Keratinocyte (primary cell): ENCODE results near the gene CMBL. TPM values are rescaled to one million over a fixed set of nuclear protein-coding genes. Genes with fewer than 3 reads are reported as not detected.

Source experiments
- DNase-seq: peaks from one replicate; pipeline ENCODE4 v3.0.0-alpha.2; 2011; ENCODE audit warnings: low read depth, missing footprints, low spot score
- FAIRE-seq: peaks from 2 replicates; lab custom pipeline; 2011; peaks lifted over from hg19 to GRCh38; lab: Jason Lieb, UNC
- H2AFZ ChIP-seq: 2 replicates; pipeline ENCODE4 v1.6.0; 2012; ENCODE audit warnings: low read length, control low read depth, inconsistent platforms; ENCODE audit not compliant: control insufficient read depth
- H3K27ac ChIP-seq: 2 replicates; pipeline ENCODE4 v1.5.1; 2011; ENCODE audit warnings: low read length; ENCODE audit not compliant: control insufficient read depth, insufficient read depth
- H3K27me3 ChIP-seq: 3 replicates; pipeline ENCODE4 v1.6.0; 2011; ENCODE audit warnings: low read length; ENCODE audit not compliant: control insufficient read depth, insufficient read depth; ENCODE audit errors: extremely low read depth
- H3K36me3 ChIP-seq, 2 experiments: 2 replicates in 1 of 2; 3 replicates in 1 of 2; pipeline ENCODE4 v1.5.1; 2011; ENCODE audit warnings: low read length in 2 of 2, mild to moderate bottlenecking in 1 of 2; ENCODE audit not compliant: control insufficient read depth in 2 of 2, insufficient read depth in 2 of 2; ENCODE audit errors: extremely low read depth in 1 of 2
- H3K4me1 ChIP-seq: 3 replicates; pipeline ENCODE4 v1.5.1; 2011; ENCODE audit warnings: low read length; ENCODE audit not compliant: control insufficient read depth, insufficient read depth; ENCODE audit errors: extremely low read depth
- H3K4me2 ChIP-seq: 3 replicates; pipeline ENCODE4 v1.6.0; 2011; ENCODE audit warnings: low read depth, low read length; ENCODE audit not compliant: control insufficient read depth, insufficient read depth; ENCODE audit errors: extremely low read depth
- H3K4me3 ChIP-seq, 3 experiments: fragments of 200-600 bp in 1 of 3; sonication (generic) in 1 of 3; 2 replicates in 2 of 3; 3 replicates in 1 of 3; pipeline ENCODE4 v1.5.1; 2011 to 2016; ENCODE audit warnings: low read length in 3 of 3, mild to moderate bottlenecking in 3 of 3, control low read depth in 2 of 3, inconsistent platforms in 1 of 3, low read depth in 1 of 3, mixed read lengths in 1 of 3, mixed run types in 1 of 3, moderate library complexity in 1 of 3; ENCODE audit not compliant: control insufficient read depth in 2 of 3, insufficient read depth in 2 of 3; ENCODE audit errors: extremely low read depth in 1 of 3
- H3K79me2 ChIP-seq: 2 replicates; pipeline ENCODE4 v1.6.0; 2012; ENCODE audit warnings: low read length; ENCODE audit not compliant: control insufficient read depth, insufficient read depth
- H3K9ac ChIP-seq: 3 replicates; pipeline ENCODE4 v1.6.0; 2011; ENCODE audit warnings: low read length; ENCODE audit not compliant: control insufficient read depth, insufficient read depth; ENCODE audit errors: extremely low read depth
- H3K9me1 ChIP-seq: 3 replicates; pipeline ENCODE4 v1.6.0; 2011; ENCODE audit warnings: low read length; ENCODE audit not compliant: control insufficient read depth, insufficient read depth; ENCODE audit errors: extremely low read depth
- H3K9me3 ChIP-seq: 2 replicates; pipeline ENCODE4 v1.5.1; 2012; ENCODE audit warnings: low read depth, low read length; ENCODE audit not compliant: control insufficient read depth
- H4K20me1 ChIP-seq: 3 replicates; pipeline ENCODE4 v1.6.0; 2011; ENCODE audit warnings: low read length; ENCODE audit not compliant: control insufficient read depth, insufficient read depth; ENCODE audit errors: extremely low read depth
- EZH2 ChIP-seq: IDR thresholded peaks from one replicate; pipeline ENCODE4 v1.6.1; 2012; ENCODE audit warnings: inconsistent platforms, mild to moderate bottlenecking, low read length, moderate library complexity
- dilution Hi-C: fragments of 300-500 bp; cut with MboI; formaldehyde crosslinking; loops from one replicate; pipeline ENCODE4 v1.7.0; 2020; ENCODE audit warnings: low sequenced_read_pairs; ENCODE audit not compliant: extremely low pct_ligation_motif_present
- polyA plus RNA-seq, 5 experiments: library from polyadenylated mRNA; depleted of rRNA in 3 of 5; stranded (reverse) in 3 of 5; stranded (forward) in 1 of 5; unstranded in 1 of 5; fragments of >200 nt; gene quantifications; 1 replicate in 1 of 5; 2 replicates in 3 of 5; 3 replicates in 1 of 5; pipeline versions ENCODE4 v1.2.1 to v1.2.3, GENCODE V29; 2011 to 2012; ENCODE audit warnings: missing spikeins in 2 of 5, low read depth in 1 of 5, low replicate concordance in 1 of 5
- TF ChIP-seq, protein P1 (sequence below), 3 experiments: IDR thresholded peaks in 1 of 3; conservative IDR thresholded peaks in 1 of 3; optimal IDR thresholded peaks in 1 of 3; 2 replicates in 2 of 3; 3 replicates in 1 of 3; pipeline versions ENCODE3 to v1.5.1; 2011; ENCODE audit warnings: low read length in 3 of 3, mild to moderate bottlenecking in 3 of 3, moderate library complexity in 2 of 3, control low read depth in 1 of 3, inconsistent platforms in 1 of 3; ENCODE audit not compliant: insufficient read depth in 2 of 3; ENCODE audit errors: extremely low read depth in 1 of 3

The CMBL gene
- polyA plus RNA-seq, 1 donor (not counting 4 experiments of a cell fraction or from before 2014, with no cell fraction given), result 9.1 TPM

DNA sequence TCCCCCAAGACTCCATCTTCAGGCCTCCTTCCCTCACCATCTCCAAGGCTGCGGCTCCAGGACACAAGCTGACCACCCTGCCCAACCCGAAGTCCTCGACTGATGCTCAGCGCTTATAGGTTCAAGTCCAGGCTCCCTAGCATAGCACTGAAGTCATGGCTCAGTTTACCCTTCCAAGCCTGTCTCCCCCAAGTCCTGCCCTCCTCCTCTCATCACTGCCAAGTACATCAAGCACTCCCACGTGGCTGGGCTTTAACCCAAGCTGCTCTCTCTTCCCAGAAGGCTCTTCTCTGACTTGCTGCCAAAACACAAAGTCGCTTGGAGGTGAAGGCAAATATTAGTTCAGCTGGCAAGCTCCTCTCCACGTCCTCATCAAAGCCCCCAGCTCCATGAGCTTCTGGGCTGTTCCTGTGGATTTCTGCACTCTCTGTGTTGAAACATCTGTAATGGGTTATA is 23.7 kb upstream of the CMBL start:
- Histone ChIP-seq H3K9ac (no peak overlapping the region), H3K27me3 (peaks cover 13% of the 10 kb centered on the region), H3K36me3 (no peaks in the 10 kb centered on the region), H4K20me1 (no peaks in the 10 kb centered on the region), H3K9me1 (no peaks in the 10 kb centered on the region), H3K27ac (no peak overlapping the region), H3K79me2 (no peaks in the 10 kb centered on the region), H3K4me1 (peaks cover 7% of the 10 kb centered on the region), H3K4me2 (no peak overlapping the region), H3K4me3 (no peak overlapping the region), H3K9me3 (no peaks in the 10 kb centered on the region), H2AFZ (no peak overlapping the region)
- TF ChIP-seq EZH2, result no peak
- TF ChIP-seq, protein P1, sequence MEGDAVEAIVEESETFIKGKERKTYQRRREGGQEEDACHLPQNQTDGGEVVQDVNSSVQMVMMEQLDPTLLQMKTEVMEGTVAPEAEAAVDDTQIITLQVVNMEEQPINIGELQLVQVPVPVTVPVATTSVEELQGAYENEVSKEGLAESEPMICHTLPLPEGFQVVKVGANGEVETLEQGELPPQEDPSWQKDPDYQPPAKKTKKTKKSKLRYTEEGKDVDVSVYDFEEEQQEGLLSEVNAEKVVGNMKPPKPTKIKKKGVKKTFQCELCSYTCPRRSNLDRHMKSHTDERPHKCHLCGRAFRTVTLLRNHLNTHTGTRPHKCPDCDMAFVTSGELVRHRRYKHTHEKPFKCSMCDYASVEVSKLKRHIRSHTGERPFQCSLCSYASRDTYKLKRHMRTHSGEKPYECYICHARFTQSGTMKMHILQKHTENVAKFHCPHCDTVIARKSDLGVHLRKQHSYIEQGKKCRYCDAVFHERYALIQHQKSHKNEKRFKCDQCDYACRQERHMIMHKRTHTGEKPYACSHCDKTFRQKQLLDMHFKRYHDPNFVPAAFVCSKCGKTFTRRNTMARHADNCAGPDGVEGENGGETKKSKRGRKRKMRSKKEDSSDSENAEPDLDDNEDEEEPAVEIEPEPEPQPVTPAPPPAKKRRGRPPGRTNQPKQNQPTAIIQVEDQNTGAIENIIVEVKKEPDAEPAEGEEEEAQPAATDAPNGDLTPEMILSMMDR (optimal IDR thresholded peaks at IDR 0.05 in 1 of 3, IDR thresholded peaks at IDR 0.05 in 1 of 3, conservative IDR thresholded peaks at IDR 0.05 in 1 of 3; ENCODE audit: extremely low read depth in 1 of 3, insufficient read depth in 2 of 3, low read length in 3 of 3), result no peak
- dilution Hi-C loops, result no loop called here
- DNase-seq, result no peak
- no peak for FAIRE-seq

DNA sequence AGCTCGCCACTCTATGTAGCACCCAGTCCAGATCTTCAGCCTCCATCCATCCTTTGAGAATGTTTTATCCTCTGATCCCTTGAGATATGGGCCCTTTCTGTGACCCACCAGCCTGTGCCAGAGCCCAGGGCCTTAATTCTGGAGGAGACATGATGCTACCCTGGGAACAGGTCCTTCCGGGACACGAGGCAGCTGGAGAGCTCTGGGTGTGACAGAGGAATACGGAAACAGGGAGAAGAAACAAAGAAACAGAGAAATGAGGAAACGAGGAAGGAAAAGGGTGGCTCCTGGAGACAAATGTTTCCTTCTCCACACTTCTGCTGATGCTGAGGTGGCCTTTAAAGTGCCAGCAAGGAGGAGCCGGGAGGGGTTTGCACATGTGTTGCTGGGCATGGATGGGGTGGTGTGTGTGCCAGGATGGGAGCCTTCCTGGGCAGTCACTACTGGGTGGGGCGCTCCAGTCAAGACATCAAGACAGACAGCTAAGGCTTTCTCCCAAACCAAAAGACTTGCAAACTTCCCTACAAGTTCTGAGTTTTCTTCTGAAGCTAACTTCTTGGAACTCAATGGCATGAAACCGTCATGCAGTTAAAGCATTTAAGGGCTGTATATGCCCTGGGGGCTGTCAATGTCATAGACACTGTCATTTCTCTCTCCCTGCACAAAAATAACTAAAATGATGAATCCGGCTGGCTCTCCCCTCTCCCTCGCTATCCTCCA is 23.0 kb upstream of the CMBL start:
- Histone ChIP-seq H4K20me1 (no peaks in the 10 kb centered on the region), H3K27me3 (peaks cover 13% of the 10 kb centered on the region), H3K27ac (no peak overlapping the region), H3K9me1 (no peaks in the 10 kb centered on the region), H3K4me1 (peaks cover 7% of the 10 kb centered on the region), H3K4me3 (no peak overlapping the region), H3K36me3 (no peaks in the 10 kb centered on the region), H3K9ac (no peak overlapping the region), H3K9me3 (no peaks in the 10 kb centered on the region), H2AFZ (no peak overlapping the region), H3K79me2 (no peaks in the 10 kb centered on the region), H3K4me2 (no peak overlapping the region)
- TF ChIP-seq, protein P1 (optimal IDR thresholded peaks at IDR 0.05 in 1 of 3, IDR thresholded peaks at IDR 0.05 in 1 of 3, conservative IDR thresholded peaks at IDR 0.05 in 1 of 3; ENCODE audit: extremely low read depth in 1 of 3, insufficient read depth in 2 of 3, low read length in 3 of 3), result no peak
- no peak for TF ChIP-seq EZH2
- DNase-seq (no peak), FAIRE-seq (no peak)
- dilution Hi-C loops, result no loop called here
